GM12874 (cell line): ENCODE results near the gene EPX.

ENCODE experiments used
- TF ChIP-seq, protein P1 (sequence below): IDR thresholded peaks from 2 replicates; pipeline ENCODE4 v1.5.1; 2011; ENCODE audit warnings: low read depth, mild to moderate bottlenecking, control low read depth, low read length, moderate library complexity; ENCODE audit not compliant: insufficient read depth

EPX gene

DNA sequence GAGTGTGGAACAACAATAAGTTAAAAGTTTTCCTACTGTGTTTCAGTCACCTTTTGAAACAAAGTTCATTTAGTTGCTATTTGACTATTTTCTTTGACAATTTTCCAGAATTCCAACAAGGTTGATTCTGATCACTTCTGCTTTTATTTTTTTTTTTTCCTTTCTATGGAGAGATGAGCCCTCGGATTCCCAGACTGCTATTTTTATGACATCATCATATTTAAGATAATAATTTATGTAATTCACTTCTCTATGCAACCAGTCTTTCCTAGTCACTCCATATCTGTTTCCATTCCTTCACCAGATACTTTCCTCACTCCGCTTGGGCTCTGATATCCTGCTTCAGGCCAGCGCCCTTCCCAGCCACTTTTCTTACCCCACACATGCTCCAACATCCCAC, 17.7 kb upstream of the EPX start:
- TF ChIP-seq, protein P1, sequence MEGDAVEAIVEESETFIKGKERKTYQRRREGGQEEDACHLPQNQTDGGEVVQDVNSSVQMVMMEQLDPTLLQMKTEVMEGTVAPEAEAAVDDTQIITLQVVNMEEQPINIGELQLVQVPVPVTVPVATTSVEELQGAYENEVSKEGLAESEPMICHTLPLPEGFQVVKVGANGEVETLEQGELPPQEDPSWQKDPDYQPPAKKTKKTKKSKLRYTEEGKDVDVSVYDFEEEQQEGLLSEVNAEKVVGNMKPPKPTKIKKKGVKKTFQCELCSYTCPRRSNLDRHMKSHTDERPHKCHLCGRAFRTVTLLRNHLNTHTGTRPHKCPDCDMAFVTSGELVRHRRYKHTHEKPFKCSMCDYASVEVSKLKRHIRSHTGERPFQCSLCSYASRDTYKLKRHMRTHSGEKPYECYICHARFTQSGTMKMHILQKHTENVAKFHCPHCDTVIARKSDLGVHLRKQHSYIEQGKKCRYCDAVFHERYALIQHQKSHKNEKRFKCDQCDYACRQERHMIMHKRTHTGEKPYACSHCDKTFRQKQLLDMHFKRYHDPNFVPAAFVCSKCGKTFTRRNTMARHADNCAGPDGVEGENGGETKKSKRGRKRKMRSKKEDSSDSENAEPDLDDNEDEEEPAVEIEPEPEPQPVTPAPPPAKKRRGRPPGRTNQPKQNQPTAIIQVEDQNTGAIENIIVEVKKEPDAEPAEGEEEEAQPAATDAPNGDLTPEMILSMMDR = no peak

DNA sequence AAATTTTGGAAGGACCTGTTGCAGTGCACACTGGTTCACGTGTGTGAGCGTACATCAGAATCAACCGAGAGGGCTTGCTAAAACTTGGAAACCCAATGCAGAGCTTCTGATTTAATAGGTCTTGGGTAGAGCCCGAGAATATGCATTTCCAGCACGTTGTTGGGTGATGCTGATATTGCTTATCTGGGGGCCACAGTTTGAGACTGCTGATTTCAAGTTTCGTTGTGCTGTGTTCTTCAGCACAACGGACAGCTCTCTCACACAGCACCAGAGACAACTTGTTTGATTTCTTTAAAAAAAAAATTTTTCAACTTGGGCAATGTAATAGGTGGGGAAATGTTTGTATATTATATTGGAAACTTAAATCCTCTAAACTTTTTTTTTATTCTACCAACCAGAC, 16.3 kb upstream of the EPX start:
- TF ChIP-seq, protein P1 = no peak

GRCh38 chr17:58181796-58182195, 10.7 kb upstream of the EPX start:
- TF ChIP-seq, protein P1 = no peak

- TF ChIP-seq, protein P1 = no peak
Measured at GRCh38 chr17:58183514-58183913, 9.0 kb upstream of the EPX start.

GRCh38 chr17:58184308-58184985, 8.1 kb upstream of the EPX start:
- TF ChIP-seq, protein P1 = no peak

GRCh38 chr17:58184986-58185761, 7.4 kb upstream of the EPX start:
- TF ChIP-seq, protein P1 = no peak

DNA sequence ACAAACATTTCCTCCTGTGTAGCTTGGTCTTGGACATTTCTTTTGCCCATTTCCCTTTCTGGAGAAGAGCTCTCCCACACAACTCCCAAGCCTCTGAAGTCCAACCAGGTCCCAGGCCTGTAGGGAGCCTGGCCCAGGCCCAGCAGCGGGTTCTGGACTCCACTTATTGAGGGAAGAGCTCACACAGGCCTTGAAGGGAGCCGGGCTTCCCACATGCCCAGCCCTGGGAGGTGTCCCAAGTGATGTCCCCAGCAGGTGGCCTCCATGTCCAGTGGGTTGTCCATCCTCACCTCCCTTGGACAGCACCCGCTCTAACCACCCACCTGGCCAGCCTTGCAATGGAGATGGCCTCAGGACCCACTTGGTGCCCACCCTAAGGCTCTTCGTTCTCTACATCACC, 5.9 kb upstream of the EPX start:
- TF ChIP-seq, protein P1 = no peak
